WTC11 (cell line): ENCODE results near the gene CA10. TPM values are rescaled to one million over a fixed set of nuclear protein-coding genes. Genes with fewer than 3 reads are reported as not detected.

ENCODE experiments used
- ATAC-seq: fragments of 200-7000 bp; cut with Tn5 transposase; 2 replicates; pipeline ENCODE4 v1.10.0; 2021; ENCODE audit warnings: mild to moderate bottlenecking, moderate library complexity
- CTCF ChIA-PET: fragments of 300-600 bp; sonication (Branson Sonifier 250); formaldehyde crosslinking; loops from one replicate; lab custom pipeline; 2021; ENCODE audit warnings: antibody characterized with exemption; lab: Charles Lee
- POLR2A ChIA-PET: fragments of 350-600 bp; sonication (Branson Sonifier 250); formaldehyde crosslinking; loops from one replicate; lab custom pipeline; 2021; ENCODE audit warnings: antibody characterized with exemption; lab: Charles Lee
- DNase-seq: peaks from one replicate; pipeline ENCODE4 v3.0.0; 2021; ENCODE audit warnings: low spot score
- H3K27ac Mint-ChIP-seq: 2 replicates; pipeline ENCODE4 v1.8.0; 2021; ENCODE audit warnings: mixed read lengths
- H3K27me3 Mint-ChIP-seq: 2 replicates; pipeline ENCODE4 v1.8.0; 2021; ENCODE audit warnings: low read depth, mild to moderate bottlenecking, moderate library complexity, mixed read lengths
- H3K36me3 Mint-ChIP-seq: 2 replicates; pipeline ENCODE4 v1.8.0; 2021; ENCODE audit warnings: mixed read lengths
- H3K4me1 Mint-ChIP-seq: 2 replicates; pipeline ENCODE4 v1.8.0; 2022; ENCODE audit warnings: mixed read lengths
- H3K4me3 Mint-ChIP-seq: 2 replicates; pipeline ENCODE4 v1.8.0; 2021; ENCODE audit warnings: mild to moderate bottlenecking, moderate library complexity, mixed read lengths
- H3K9me3 Mint-ChIP-seq: 2 replicates; pipeline ENCODE4 v1.8.0; 2021; ENCODE audit warnings: mixed read lengths
- ESRRA ChIP-seq: sonication (generic); formaldehyde crosslinking; IDR thresholded peaks from 2 replicates; pipeline ENCODE4 v1.8.1; 2022; ENCODE audit warnings: mild to moderate bottlenecking, missing genetic modification reagents, borderline replicate concordance
- JAZF1 ChIP-seq: fragments of 250-450 bp; sonication (Bioruptor Pico); IDR thresholded peaks from 2 replicates; pipeline ENCODE4 v1.9.0; 2021; ENCODE audit warnings: moderate library complexity, mild to moderate bottlenecking, inconsistent platforms
- MXD4 ChIP-seq: fragments of 250-450 bp; sonication (Bioruptor Pico); IDR thresholded peaks from 2 replicates; pipeline ENCODE4 v1.8.0; 2021; ENCODE audit warnings: mild to moderate bottlenecking, moderate library complexity, borderline replicate concordance
- NFYB ChIP-seq: sonication (generic); formaldehyde crosslinking; conservative IDR thresholded peaks from 2 replicates; pipeline ENCODE4 v1.8.0; 2022; ENCODE audit warnings: low read depth, missing genetic modification reagents
- NR2C2 ChIP-seq: sonication (generic); formaldehyde crosslinking; IDR thresholded peaks from 2 replicates; pipeline ENCODE4 v1.8.0; 2022; ENCODE audit warnings: mild to moderate bottlenecking, missing genetic modification reagents
- RORB ChIP-seq: fragments of 250-450 bp; sonication (Bioruptor Pico); IDR thresholded peaks from 2 replicates; pipeline ENCODE4 v1.9.0; 2021; ENCODE audit warnings: mild to moderate bottlenecking
- SMAD3 ChIP-seq: sonication (generic); formaldehyde crosslinking; IDR thresholded peaks from 2 replicates; pipeline ENCODE4 v1.8.0; 2022; ENCODE audit warnings: missing genetic modification reagents, mild to moderate bottlenecking, borderline replicate concordance
- SP1 ChIP-seq: sonication (generic); formaldehyde crosslinking; conservative IDR thresholded peaks from 2 replicates; pipeline ENCODE4 v1.8.1; 2022; ENCODE audit warnings: missing genetic modification reagents
- STAT6 ChIP-seq: sonication (generic); formaldehyde crosslinking; conservative IDR thresholded peaks from 2 replicates; pipeline ENCODE4 v1.8.1; 2023; ENCODE audit warnings: mild to moderate bottlenecking, low read depth, missing genetic modification reagents, moderate library complexity
- TEAD1 ChIP-seq: sonication (generic); formaldehyde crosslinking; IDR thresholded peaks from 2 replicates; pipeline ENCODE4 v1.8.0; 2022; ENCODE audit warnings: mild to moderate bottlenecking, missing genetic modification reagents
- TEAD4 ChIP-seq: sonication (generic); formaldehyde crosslinking; IDR thresholded peaks from 2 replicates; pipeline ENCODE4 v1.8.0; 2022; ENCODE audit warnings: mild to moderate bottlenecking, missing genetic modification reagents
- ZBTB21 ChIP-seq: sonication (generic); formaldehyde crosslinking; IDR thresholded peaks from 2 replicates; pipeline ENCODE4 v1.8.1; 2023; ENCODE audit warnings: mild to moderate bottlenecking, missing genetic modification reagents, borderline replicate concordance
- ZNF317 ChIP-seq: sonication (generic); formaldehyde crosslinking; IDR thresholded peaks from 2 replicates; pipeline ENCODE4 v1.8.1; 2023; ENCODE audit warnings: low read depth, mild to moderate bottlenecking, moderate library complexity, missing genetic modification reagents, borderline replicate concordance
- ZSCAN18 ChIP-seq: fragments of 250-450 bp; sonication (Bioruptor Pico); IDR thresholded peaks from 2 replicates; pipeline ENCODE4 v2.1.2; 2022; ENCODE audit warnings: mild to moderate bottlenecking, moderate library complexity
- total RNA-seq: library from RNA; stranded (reverse); gene quantifications from 3 replicates; pipeline ENCODE4 v1.2.3, GENCODE V29; 2021
- TF ChIP-seq, protein P1 (sequence below): sonication (generic); formaldehyde crosslinking; IDR thresholded peaks from 2 replicates; pipeline ENCODE4 v1.8.1; 2023; ENCODE audit warnings: mild to moderate bottlenecking, missing genetic modification reagents, moderate library complexity
- TF ChIP-seq, protein P2 (sequence below): sonication (generic); formaldehyde crosslinking; IDR thresholded peaks from 2 replicates; pipeline ENCODE4 v1.8.0; 2022; ENCODE audit warnings: missing genetic modification reagents
- TF ChIP-seq, protein P3 (sequence below): fragments of 250-450 bp; sonication (Bioruptor Pico); IDR thresholded peaks from 2 replicates; pipeline ENCODE4 v1.9.0; 2021; ENCODE audit warnings: mild to moderate bottlenecking, borderline replicate concordance
- TF ChIP-seq, protein P4 (sequence below): sonication (generic); formaldehyde crosslinking; IDR thresholded peaks from 2 replicates; pipeline ENCODE4 v1.8.1; 2022; ENCODE audit warnings: mild to moderate bottlenecking, moderate library complexity, missing genetic modification reagents
- TF ChIP-seq, protein P5 (sequence below): sonication (generic); formaldehyde crosslinking; IDR thresholded peaks from 2 replicates; pipeline ENCODE4 v1.8.0; 2022; ENCODE audit warnings: mild to moderate bottlenecking, missing genetic modification reagents
- TF ChIP-seq, protein P6 (sequence below): sonication (generic); formaldehyde crosslinking; IDR thresholded peaks from 2 replicates; pipeline ENCODE4 v1.8.1; 2022; ENCODE audit warnings: missing genetic modification reagents, borderline replicate concordance

CA10 gene
- total RNA-seq, 1 experiment from 2014 or later = 0.90 TPM

- peaks cover 37% of the 10 kb centered on the region for H3K9me3 Mint-ChIP-seq
- ChIA-PET CTCF (interaction anchor here (1.3 kb wide), 1 partner anchor 8 kb away, joined by 5 read pairs; no protein-coding TSS in a partner anchor), POLR2A (no interaction called here)
- TF ChIP-seq, protein P1, sequence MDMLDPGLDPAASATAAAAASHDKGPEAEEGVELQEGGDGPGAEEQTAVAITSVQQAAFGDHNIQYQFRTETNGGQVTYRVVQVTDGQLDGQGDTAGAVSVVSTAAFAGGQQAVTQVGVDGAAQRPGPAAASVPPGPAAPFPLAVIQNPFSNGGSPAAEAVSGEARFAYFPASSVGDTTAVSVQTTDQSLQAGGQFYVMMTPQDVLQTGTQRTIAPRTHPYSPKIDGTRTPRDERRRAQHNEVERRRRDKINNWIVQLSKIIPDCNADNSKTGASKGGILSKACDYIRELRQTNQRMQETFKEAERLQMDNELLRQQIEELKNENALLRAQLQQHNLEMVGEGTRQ (CRISPR knock-in tag) = no peak
- TF ChIP-seq, protein P2, sequence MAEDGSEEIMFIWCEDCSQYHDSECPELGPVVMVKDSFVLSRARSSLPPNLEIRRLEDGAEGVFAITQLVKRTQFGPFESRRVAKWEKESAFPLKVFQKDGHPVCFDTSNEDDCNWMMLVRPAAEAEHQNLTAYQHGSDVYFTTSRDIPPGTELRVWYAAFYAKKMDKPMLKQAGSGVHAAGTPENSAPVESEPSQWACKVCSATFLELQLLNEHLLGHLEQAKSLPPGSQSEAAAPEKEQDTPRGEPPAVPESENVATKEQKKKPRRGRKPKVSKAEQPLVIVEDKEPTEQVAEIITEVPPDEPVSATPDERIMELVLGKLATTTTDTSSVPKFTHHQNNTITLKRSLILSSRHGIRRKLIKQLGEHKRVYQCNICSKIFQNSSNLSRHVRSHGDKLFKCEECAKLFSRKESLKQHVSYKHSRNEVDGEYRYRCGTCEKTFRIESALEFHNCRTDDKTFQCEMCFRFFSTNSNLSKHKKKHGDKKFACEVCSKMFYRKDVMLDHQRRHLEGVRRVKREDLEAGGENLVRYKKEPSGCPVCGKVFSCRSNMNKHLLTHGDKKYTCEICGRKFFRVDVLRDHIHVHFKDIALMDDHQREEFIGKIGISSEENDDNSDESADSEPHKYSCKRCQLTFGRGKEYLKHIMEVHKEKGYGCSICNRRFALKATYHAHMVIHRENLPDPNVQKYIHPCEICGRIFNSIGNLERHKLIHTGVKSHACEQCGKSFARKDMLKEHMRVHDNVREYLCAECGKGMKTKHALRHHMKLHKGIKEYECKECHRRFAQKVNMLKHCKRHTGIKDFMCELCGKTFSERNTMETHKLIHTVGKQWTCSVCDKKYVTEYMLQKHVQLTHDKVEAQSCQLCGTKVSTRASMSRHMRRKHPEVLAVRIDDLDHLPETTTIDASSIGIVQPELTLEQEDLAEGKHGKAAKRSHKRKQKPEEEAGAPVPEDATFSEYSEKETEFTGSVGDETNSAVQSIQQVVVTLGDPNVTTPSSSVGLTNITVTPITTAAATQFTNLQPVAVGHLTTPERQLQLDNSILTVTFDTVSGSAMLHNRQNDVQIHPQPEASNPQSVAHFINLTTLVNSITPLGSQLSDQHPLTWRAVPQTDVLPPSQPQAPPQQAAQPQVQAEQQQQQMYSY (CRISPR knock-in tag) = no peak
- TF ChIP-seq, protein P3, sequence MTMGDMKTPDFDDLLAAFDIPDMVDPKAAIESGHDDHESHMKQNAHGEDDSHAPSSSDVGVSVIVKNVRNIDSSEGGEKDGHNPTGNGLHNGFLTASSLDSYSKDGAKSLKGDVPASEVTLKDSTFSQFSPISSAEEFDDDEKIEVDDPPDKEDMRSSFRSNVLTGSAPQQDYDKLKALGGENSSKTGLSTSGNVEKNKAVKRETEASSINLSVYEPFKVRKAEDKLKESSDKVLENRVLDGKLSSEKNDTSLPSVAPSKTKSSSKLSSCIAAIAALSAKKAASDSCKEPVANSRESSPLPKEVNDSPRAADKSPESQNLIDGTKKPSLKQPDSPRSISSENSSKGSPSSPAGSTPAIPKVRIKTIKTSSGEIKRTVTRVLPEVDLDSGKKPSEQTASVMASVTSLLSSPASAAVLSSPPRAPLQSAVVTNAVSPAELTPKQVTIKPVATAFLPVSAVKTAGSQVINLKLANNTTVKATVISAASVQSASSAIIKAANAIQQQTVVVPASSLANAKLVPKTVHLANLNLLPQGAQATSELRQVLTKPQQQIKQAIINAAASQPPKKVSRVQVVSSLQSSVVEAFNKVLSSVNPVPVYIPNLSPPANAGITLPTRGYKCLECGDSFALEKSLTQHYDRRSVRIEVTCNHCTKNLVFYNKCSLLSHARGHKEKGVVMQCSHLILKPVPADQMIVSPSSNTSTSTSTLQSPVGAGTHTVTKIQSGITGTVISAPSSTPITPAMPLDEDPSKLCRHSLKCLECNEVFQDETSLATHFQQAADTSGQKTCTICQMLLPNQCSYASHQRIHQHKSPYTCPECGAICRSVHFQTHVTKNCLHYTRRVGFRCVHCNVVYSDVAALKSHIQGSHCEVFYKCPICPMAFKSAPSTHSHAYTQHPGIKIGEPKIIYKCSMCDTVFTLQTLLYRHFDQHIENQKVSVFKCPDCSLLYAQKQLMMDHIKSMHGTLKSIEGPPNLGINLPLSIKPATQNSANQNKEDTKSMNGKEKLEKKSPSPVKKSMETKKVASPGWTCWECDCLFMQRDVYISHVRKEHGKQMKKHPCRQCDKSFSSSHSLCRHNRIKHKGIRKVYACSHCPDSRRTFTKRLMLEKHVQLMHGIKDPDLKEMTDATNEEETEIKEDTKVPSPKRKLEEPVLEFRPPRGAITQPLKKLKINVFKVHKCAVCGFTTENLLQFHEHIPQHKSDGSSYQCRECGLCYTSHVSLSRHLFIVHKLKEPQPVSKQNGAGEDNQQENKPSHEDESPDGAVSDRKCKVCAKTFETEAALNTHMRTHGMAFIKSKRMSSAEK (CRISPR knock-in tag) = no peak
- TF ChIP-seq RORB (CRISPR knock-in tag) (no peak), SMAD3 (no peak), TEAD4 (CRISPR knock-in tag) (no peak), JAZF1 (no peak), MXD4 (CRISPR knock-in tag) (no peak), ESRRA (no peak), NFYB (CRISPR knock-in tag) (no peak)
- TF ChIP-seq, protein P4, sequence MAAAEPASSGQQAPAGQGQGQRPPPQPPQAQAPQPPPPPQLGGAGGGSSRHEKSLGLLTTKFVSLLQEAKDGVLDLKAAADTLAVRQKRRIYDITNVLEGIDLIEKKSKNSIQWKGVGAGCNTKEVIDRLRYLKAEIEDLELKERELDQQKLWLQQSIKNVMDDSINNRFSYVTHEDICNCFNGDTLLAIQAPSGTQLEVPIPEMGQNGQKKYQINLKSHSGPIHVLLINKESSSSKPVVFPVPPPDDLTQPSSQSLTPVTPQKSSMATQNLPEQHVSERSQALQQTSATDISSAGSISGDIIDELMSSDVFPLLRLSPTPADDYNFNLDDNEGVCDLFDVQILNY (CRISPR knock-in tag) = no peak
- TF ChIP-seq, protein P5, sequence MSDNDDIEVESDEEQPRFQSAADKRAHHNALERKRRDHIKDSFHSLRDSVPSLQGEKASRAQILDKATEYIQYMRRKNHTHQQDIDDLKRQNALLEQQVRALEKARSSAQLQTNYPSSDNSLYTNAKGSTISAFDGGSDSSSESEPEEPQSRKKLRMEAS (CRISPR knock-in tag) = no peak
- TF ChIP-seq, protein P6, sequence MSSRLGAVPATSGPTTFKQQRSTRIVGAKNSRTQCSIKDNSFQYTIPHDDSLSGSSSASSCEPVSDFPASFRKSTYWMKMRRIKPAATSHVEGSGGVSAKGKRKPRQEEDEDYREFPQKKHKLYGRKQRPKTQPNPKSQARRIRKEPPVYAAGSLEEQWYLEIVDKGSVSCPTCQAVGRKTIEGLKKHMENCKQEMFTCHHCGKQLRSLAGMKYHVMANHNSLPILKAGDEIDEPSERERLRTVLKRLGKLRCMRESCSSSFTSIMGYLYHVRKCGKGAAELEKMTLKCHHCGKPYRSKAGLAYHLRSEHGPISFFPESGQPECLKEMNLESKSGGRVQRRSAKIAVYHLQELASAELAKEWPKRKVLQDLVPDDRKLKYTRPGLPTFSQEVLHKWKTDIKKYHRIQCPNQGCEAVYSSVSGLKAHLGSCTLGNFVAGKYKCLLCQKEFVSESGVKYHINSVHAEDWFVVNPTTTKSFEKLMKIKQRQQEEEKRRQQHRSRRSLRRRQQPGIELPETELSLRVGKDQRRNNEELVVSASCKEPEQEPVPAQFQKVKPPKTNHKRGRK (CRISPR knock-in tag) = no peak
- no peaks in the 10 kb centered on the region; the same call in 1 of the 2 replicates for H3K27me3 Mint-ChIP-seq
- no peak overlapping the region for H3K27ac Mint-ChIP-seq
- peaks cover 3% of the 10 kb centered on the region for H3K36me3 Mint-ChIP-seq
- no peaks in the 10 kb centered on the region for H3K4me1 Mint-ChIP-seq
- no peak for DNase-seq
- H3K4me3 Mint-ChIP-seq = no peak overlapping the region
- no peak for ATAC-seq
Observed at GRCh38 chr17:51707216-51707615, 451.3 kb downstream of the CA10 start.

DNA sequence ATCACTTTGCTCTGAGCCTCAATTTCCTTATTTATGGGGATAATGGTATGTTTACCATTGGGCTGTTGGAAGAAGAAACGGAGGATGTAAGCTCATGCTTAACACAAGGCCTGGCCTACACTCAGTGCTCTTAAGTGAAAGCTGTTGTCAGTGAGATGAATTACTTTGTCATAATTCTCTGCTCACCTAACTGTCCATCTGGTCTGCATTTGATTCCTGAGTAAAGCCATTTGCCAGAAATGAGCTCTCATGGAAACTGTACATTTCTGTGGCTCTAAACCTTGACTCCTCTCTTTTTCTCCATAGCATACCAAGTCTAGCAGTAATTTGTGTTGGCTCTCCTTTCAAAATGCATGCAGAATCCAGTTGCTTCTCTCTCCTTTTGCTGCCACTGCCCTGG, 452.4 kb downstream of the CA10 start:
- DNase-seq = no peak
- H3K27ac Mint-ChIP-seq = no peak overlapping the region
- H3K9me3 Mint-ChIP-seq = peaks cover 42% of the 10 kb centered on the region
- no peaks in the 10 kb centered on the region; the same call in 1 of the 2 replicates for H3K27me3 Mint-ChIP-seq
- ChIA-PET POLR2A (no interaction called here), CTCF (no interaction called here)
- H3K36me3 Mint-ChIP-seq = peaks cover 3% of the 10 kb centered on the region
- H3K4me1 Mint-ChIP-seq = no peaks in the 10 kb centered on the region
- H3K4me3 Mint-ChIP-seq = no peak overlapping the region
- no peak for ATAC-seq
- TF ChIP-seq ZNF317 (CRISPR knock-in tag) = no peak
- no peak for TF ChIP-seq STAT6 (CRISPR knock-in tag)
- no peak for TF ChIP-seq ZSCAN18 (CRISPR knock-in tag)
- TF ChIP-seq SP1 (CRISPR knock-in tag) = no peak
- no peak for TF ChIP-seq TEAD1
- TF ChIP-seq NR2C2 = no peak
- no peak for TF ChIP-seq ZBTB21
- no peak for TF ChIP-seq RORB (CRISPR knock-in tag)
